ENCODE data around the gene TPD52L1. TPM values are rescaled to one million over a fixed set of nuclear protein-coding genes. Genes with fewer than 3 reads are reported as not detected.
A peak's percentile ranks its signal among the peaks of the same experiment; 100 is the strongest.

The TPD52L1 gene
- total and polyA plus RNA-seq, 2 of the 13 experiments (the other 11 are each of a cell fraction or from before 2014, with no cell fraction given) = 0.49 to 0.53 TPM

DNA sequence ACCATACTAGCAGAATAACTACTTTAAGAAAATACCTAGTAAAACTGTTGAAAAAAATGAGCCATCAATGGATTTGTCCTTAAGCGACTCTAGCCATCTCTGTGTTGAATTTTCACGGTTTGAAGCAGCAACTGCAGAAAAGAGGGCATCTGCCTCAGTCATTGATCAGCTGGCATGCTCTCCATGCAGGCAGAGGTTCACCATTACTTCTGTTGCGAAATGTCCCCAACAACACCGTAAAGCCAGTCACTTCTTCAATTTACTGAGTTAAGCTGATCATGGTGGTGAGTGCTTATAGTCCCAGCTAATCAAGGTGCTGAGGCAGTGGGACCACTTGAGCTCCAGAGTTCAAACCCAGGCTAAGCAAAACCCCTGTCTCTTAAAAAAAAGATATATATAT is 11.1 kb downstream of the TPD52L1 start:
- FAIRE-seq = no peak
- DNase-seq (ENCODE audit: low spot score) = no peak

DNA sequence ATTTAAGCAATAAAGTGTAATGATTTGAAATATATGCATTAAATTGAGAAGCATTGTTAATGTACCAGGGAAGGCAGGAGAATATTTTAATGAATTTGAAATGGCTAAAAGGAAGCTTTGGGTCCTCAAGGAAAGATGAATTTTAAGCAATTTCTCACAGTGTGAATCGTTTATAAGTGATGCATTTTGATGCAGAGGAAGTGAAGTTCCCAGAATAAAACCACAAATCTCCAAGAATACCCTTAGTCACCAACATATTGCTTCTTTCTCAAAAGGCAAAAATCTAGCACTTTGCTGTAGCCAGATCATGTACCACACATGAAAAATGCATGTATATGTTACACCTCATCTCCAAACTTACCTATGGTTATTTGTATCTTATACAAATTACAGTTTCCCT is 11.7 kb downstream of the TPD52L1 start:
- FAIRE-seq (no peak), DNase-seq (ENCODE audit: low spot score) (no peak), ATAC-seq (no peak)
- Histone ChIP-seq H3K79me2 (ENCODE audit: insufficient read depth, low read length) (no peaks in the 10 kb centered on the region), H2AFZ (ENCODE audit: low read length) (no peak overlapping the region), H3K36me3 (replicated peaks in 1 of 2; ENCODE audit: control insufficient read depth in 1 of 2, insufficient read depth in 2 of 2, low read length in 2 of 2) (no peaks in the 10 kb centered on the region), H3K4me2 (ENCODE audit: low read depth, low read length) (no peak overlapping the region), H3K4me1 (ENCODE audit: insufficient read depth, low read length) (no peaks in the 10 kb centered on the region), H3K9me3 (ENCODE audit: low read length) (no peaks in the 10 kb centered on the region), H3K4me3 (replicated peaks in 1 of 3; ENCODE audit: insufficient read depth in 1 of 3, low read depth in 2 of 3, low read length in 3 of 3) (no peak overlapping the region), H4K20me1 (ENCODE audit: insufficient read depth, low read length) (no peaks in the 10 kb centered on the region), H3K27ac (ENCODE audit: extremely low read length, insufficient read depth, low read length) (no peak overlapping the region), H3K27me3 (ENCODE audit: control insufficient read depth in 1 of 2, insufficient read depth in 2 of 2, low read length in 2 of 2) (no peaks in the 10 kb centered on the region), H3K9ac (ENCODE audit: insufficient read depth, low read depth, low read length) (no peak overlapping the region)
- ChIA-PET CTCF (ENCODE audit: low intra/inter-chr PET ratio, low total read pairs) (no interaction called here), POLR2A (no interaction called here)
- no TSS peak for BruUV-seq (replicated peaks)
- WGBS (ENCODE audit: low lambda C conversion rate) = 3% methylated on average over 1 of the region's 1 CpG
- TF ChIP-seq ETV5 (CRISPR knock-in tag; IDR thresholded peaks at IDR 0.05; ENCODE audit: borderline replicate concordance) (no peak), ZNF251 (CRISPR knock-in tag; IDR thresholded peaks at IDR 0.05) (no peak), MED1 (CRISPR knock-in tag; IDR thresholded peaks at IDR 0.05) (no peak)
- TF ChIP-seq, protein P1, sequence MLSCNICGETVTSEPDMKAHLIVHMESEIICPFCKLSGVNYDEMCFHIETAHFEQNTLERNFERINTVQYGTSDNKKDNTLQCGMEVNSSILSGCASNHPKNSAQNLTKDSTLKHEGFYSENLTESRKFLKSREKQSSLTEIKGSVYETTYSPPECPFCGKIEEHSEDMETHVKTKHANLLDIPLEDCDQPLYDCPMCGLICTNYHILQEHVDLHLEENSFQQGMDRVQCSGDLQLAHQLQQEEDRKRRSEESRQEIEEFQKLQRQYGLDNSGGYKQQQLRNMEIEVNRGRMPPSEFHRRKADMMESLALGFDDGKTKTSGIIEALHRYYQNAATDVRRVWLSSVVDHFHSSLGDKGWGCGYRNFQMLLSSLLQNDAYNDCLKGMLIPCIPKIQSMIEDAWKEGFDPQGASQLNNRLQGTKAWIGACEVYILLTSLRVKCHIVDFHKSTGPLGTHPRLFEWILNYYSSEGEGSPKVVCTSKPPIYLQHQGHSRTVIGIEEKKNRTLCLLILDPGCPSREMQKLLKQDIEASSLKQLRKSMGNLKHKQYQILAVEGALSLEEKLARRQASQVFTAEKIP (CRISPR knock-in tag; IDR thresholded peaks at IDR 0.05; ENCODE audit: borderline replicate concordance) = no peak
- TF ChIP-seq, protein P2, sequence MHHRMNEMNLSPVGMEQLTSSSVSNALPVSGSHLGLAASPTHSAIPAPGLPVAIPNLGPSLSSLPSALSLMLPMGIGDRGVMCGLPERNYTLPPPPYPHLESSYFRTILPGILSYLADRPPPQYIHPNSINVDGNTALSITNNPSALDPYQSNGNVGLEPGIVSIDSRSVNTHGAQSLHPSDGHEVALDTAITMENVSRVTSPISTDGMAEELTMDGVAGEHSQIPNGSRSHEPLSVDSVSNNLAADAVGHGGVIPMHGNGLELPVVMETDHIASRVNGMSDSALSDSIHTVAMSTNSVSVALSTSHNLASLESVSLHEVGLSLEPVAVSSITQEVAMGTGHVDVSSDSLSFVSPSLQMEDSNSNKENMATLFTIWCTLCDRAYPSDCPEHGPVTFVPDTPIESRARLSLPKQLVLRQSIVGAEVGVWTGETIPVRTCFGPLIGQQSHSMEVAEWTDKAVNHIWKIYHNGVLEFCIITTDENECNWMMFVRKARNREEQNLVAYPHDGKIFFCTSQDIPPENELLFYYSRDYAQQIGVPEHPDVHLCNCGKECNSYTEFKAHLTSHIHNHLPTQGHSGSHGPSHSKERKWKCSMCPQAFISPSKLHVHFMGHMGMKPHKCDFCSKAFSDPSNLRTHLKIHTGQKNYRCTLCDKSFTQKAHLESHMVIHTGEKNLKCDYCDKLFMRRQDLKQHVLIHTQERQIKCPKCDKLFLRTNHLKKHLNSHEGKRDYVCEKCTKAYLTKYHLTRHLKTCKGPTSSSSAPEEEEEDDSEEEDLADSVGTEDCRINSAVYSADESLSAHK (CRISPR knock-in tag; IDR thresholded peaks at IDR 0.05; ENCODE audit: borderline replicate concordance) = no peak
- in situ Hi-C loops (cut with HindIII; ENCODE audit: extremely low pct_ligation_motif_present, low pct_unique_long_range_greater_than_20kb) = no loop called here
- intact Hi-C loops (cut with micrococcal nuclease; ENCODE audit: unreplicated experiment) = no loop called here

More for the DNA sequence above, 11.1 kb downstream of the TPD52L1 start:
- H3K4me1 ChIP-seq (ENCODE audit: insufficient read depth, low read length) = no peaks in the 10 kb centered on the region
- no peaks in the 10 kb centered on the region for H3K36me3 ChIP-seq (replicated peaks in 1 of 2; ENCODE audit: control insufficient read depth in 1 of 2, insufficient read depth in 2 of 2, low read length in 2 of 2)
- H3K9ac ChIP-seq (ENCODE audit: insufficient read depth, low read depth, low read length) = no peak overlapping the region
- ATAC-seq = no peak
- no peak overlapping the region for H3K4me3 ChIP-seq (replicated peaks in 1 of 3; ENCODE audit: insufficient read depth in 1 of 3, low read depth in 2 of 3, low read length in 3 of 3)
- H3K27ac ChIP-seq (ENCODE audit: extremely low read length, insufficient read depth, low read length) = no peak overlapping the region
- in situ Hi-C loops (cut with HindIII; ENCODE audit: extremely low pct_ligation_motif_present, low pct_unique_long_range_greater_than_20kb) (no loop called here), intact Hi-C loops (cut with micrococcal nuclease; ENCODE audit: unreplicated experiment) (no loop called here)
- no TSS peak for BruUV-seq (replicated peaks)
- no peaks in the 10 kb centered on the region for H3K27me3 ChIP-seq (ENCODE audit: control insufficient read depth in 1 of 2, insufficient read depth in 2 of 2, low read length in 2 of 2)
- TF ChIP-seq CEBPB (IDR thresholded peaks at IDR 0.05; ENCODE audit: borderline replicate concordance, low read depth, low read length) = peak; percentile 22; the same call in 1 of the 2 replicates
- TF ChIP-seq ZNF546 (CRISPR knock-in tag; conservative IDR thresholded peaks at IDR 0.05) = no peak
- ChIA-PET POLR2A (no interaction called here), CTCF (ENCODE audit: low intra/inter-chr PET ratio, low total read pairs) (no interaction called here)
- no peak overlapping the region for H3K4me2 ChIP-seq (ENCODE audit: low read depth, low read length)
- H2AFZ ChIP-seq (ENCODE audit: low read length) = no peak overlapping the region
- no peaks in the 10 kb centered on the region for H3K79me2 ChIP-seq (ENCODE audit: insufficient read depth, low read length)
- H4K20me1 ChIP-seq (ENCODE audit: insufficient read depth, low read length) = no peaks in the 10 kb centered on the region
- no peaks in the 10 kb centered on the region for H3K9me3 ChIP-seq (ENCODE audit: low read length)
- 12% methylated on average over 4 of the region's 4 CpGs for WGBS (ENCODE audit: low lambda C conversion rate)
